RWPE1 (cell line): ENCODE data around the gene CNGA1.

Experiments
- CTCF ChIA-PET: fragments of 350-600 bp; sonication (Branson Sonifier 250); formaldehyde crosslinking; extraction: SDS; loops from one replicate; lab custom pipeline; 2021; lab: Yijun Ruan, JAX
- POLR2A ChIA-PET: fragments of 400-600 bp; formaldehyde crosslinking; extraction: SDS; loops from one replicate; lab custom pipeline; 2020; ENCODE audit warnings: antibody characterized with exemption; ENCODE audit not compliant: low non-redundant PET; lab: Yijun Ruan, JAX
- DNase-seq: peaks from one replicate; pipeline ENCODE4 v3.0.0; 2012; ENCODE audit warnings: low spot score
- H3K27ac ChIP-seq: fragments of 450-650 bp; 2 replicates; pipeline ENCODE4 v1.5.1; 2017
- TF ChIP-seq, protein P1 (sequence below): fragments of 450-650 bp; conservative IDR thresholded peaks from 2 replicates; pipeline ENCODE4 v1.5.1; 2017; ENCODE audit warnings: low read depth, mild to moderate bottlenecking

Gene CNGA1

DNA sequence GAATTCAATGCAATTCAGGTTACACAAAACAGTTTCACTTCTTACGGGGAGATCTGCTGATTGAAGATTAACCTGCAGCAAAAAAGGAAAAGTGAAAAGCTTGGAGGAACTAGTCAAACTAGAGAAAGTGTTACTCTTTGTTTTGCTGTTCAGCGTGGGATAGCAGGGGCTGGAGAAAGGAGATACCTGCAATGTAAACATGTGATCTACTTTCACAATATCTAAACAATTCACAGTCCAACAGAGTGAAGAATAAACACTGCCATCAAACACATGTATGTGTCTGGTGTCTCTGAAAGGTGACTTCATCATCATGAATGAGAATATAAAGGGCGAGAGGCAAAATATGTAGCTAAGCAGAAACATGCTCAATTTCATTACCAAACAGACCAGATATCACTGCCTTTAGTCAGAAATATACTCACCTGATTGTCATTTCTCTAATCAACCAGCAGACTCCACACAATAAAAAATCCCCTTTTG lies 26.5 kb upstream of the CNGA1 start:
- DNase-seq = no peak
- TF ChIP-seq, protein P1, sequence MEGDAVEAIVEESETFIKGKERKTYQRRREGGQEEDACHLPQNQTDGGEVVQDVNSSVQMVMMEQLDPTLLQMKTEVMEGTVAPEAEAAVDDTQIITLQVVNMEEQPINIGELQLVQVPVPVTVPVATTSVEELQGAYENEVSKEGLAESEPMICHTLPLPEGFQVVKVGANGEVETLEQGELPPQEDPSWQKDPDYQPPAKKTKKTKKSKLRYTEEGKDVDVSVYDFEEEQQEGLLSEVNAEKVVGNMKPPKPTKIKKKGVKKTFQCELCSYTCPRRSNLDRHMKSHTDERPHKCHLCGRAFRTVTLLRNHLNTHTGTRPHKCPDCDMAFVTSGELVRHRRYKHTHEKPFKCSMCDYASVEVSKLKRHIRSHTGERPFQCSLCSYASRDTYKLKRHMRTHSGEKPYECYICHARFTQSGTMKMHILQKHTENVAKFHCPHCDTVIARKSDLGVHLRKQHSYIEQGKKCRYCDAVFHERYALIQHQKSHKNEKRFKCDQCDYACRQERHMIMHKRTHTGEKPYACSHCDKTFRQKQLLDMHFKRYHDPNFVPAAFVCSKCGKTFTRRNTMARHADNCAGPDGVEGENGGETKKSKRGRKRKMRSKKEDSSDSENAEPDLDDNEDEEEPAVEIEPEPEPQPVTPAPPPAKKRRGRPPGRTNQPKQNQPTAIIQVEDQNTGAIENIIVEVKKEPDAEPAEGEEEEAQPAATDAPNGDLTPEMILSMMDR = no peak
- ChIA-PET POLR2A (no interaction called here), CTCF (no interaction called here)
- no peak overlapping the region for H3K27ac ChIP-seq

DNA sequence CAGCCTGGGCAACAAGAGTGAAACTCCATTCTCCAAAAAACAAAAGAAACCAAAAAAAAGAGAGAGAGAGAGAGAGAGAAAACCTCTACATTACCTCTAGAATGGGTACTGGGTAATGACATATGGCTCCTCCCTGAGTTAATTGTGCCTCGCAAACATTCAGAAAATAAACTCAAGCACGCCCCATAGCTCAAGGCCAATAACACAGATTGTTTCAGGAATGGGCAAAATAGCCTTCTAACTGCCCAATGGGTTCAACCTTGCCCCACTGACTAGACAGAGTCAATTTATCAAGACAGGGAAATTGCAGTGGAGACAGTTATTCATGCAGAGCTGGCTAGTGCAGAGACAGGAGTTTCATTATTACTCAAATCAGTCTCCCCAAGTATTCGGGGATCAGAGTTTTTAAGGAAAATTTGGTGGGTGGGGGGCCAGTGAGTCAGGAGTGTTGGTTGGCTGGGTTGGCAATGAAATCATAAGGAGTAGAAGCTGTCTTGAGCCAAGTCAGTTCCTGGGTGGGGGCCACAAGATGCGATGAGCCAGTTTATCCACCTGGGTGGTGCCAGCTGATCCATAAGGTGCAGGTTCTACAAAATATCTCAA lies 25.2 kb upstream of the CNGA1 start:
- POLR2A ChIA-PET = no interaction called here

DNA sequence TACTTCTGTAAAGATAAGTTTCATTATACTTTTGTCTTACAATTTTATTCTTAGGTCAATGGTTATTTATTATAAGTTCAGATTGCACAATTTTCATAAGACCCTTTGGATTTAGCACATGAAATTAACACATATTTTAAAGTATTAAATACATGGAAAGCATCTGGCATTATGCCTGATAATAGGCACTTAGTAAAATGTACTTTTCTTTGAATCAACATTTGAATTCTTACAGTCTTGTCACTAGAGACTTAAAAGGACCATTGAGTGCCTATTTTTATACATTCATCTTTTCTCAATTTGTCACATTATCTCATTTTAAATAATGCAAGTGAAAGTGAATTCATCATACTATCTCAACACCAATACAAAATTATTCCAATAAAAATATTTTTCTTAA lies 23.1 kb upstream of the CNGA1 start:
- ChIA-PET POLR2A (no interaction called here), CTCF (no interaction called here)
- H3K27ac ChIP-seq = no peak overlapping the region
- no peak for DNase-seq
- TF ChIP-seq, protein P1 = no peak

More for the DNA sequence above, 25.2 kb upstream of the CNGA1 start:
- H3K27ac ChIP-seq = no peak overlapping the region
- TF ChIP-seq, protein P1 = no peak
- CTCF ChIA-PET = interaction anchor here (0.7 kb wide), 1 partner anchor 44 kb away, joined by 3 read pairs; no protein-coding TSS in a partner anchor
- no peak for DNase-seq

DNA sequence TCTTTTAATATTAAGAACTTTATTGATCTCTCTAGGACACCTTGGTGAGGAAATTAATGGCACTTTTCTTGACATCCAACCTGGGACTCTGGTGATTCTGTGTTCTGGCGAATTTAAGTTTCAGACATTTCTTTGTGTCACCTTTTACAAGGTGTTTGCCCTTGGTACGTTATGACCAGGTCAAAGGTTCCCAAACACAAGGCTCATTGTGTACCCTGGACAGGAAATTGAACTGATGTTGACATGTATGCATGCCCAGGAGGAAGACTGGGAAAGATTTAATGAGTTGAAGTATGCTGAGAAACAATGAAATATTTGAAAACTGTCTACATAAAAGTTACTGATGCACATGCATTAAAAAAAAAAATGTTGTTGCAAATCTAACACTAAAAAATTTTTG lies 22.2 kb upstream of the CNGA1 start:
- ChIA-PET POLR2A (no interaction called here), CTCF (no interaction called here)
- no peak overlapping the region for H3K27ac ChIP-seq
- TF ChIP-seq, protein P1 = no peak
- no peak for DNase-seq

DNA sequence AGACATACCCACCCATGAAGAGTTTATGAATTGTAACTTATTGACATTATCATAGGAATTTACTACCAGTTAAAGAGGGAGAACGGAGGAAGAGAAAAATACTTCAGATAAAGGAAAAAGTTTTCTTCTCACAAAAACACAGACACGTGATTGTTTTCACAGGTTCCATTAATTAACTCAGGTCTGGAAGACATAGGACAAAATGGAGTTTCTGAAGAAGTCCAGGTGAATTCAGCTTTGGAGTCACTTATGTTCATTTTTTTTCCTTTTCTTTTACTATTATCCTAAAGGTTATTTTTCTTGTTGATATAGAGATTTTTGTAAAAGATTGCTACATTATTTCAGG lies 20.6 kb upstream of the CNGA1 start:
- POLR2A ChIA-PET = no interaction called here
- CTCF ChIA-PET = no interaction called here
- TF ChIP-seq, protein P1 = no peak
- H3K27ac ChIP-seq = no peak overlapping the region
- DNase-seq = no peak

DNA sequence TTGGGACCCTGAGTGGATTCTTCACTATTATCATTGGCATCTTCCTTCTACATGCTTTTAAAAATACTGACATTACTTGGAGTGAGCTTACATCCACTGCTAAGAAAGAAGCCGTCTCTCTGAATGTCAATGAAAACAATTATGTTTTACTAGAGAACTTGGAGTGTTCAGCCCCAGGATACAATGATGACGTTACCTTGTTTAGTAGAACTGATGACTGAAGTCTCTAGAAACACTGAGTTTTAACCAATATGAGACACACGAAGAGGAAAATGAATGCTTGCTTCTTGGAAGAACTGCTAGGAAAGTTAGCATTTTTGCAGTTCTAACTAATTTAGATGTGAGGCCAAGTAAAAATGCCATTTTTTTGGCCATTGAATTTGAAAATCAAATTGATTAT lies 19.5 kb upstream of the CNGA1 start:
- ChIA-PET POLR2A (no interaction called here), CTCF (no interaction called here)
- H3K27ac ChIP-seq = no peak overlapping the region

More for the DNA sequence above, 19.5 kb upstream of the CNGA1 start:
- TF ChIP-seq, protein P1 = no peak
- no peak for DNase-seq
